Sigmoid colon (tissue), 7 donors: Measurements from ENCODE around the gene PPP2R5E. TPM values are rescaled to one million over a fixed set of nuclear protein-coding genes. Genes with fewer than 3 reads are reported as not detected.
"Not testable (repeated sequence)": the region's sequence is repeated elsewhere in the genome, so short reads cannot be mapped to it uniquely, and the experiment has no call there.

Experiments
- DNase-seq: peaks from one replicate; pipeline ENCODE4 v3.0.0-alpha.2; 2019
- H3K27ac ChIP-seq, 4 donors: fragments of 200-600 bp; sonication (generic); one replicate each; pipeline ENCODE4 v1.5.1; 2016 to 2019; ENCODE audit warnings: mild to moderate bottlenecking in 1 of 4
- H3K27me3 ChIP-seq, 3 donors: fragments of 200-600 bp; sonication (generic); one replicate each; pipeline ENCODE4 v1.5.1; 2019; ENCODE audit warnings: mild to moderate bottlenecking in 1 of 3
- H3K36me3 ChIP-seq, 4 donors: fragments of 200-600 bp; sonication (generic); one replicate each; pipeline ENCODE4 v1.5.1; 2016 to 2019
- H3K4me1 ChIP-seq, 4 donors: fragments of 200-600 bp; sonication (generic); one replicate each; pipeline ENCODE4 v1.5.1; 2017 to 2019
- H3K4me3 ChIP-seq, 4 donors: fragments of 200-600 bp; sonication (generic); one replicate each; pipeline ENCODE4 v1.5.1; 2017 to 2019; ENCODE audit warnings: mild to moderate bottlenecking in 2 of 4, moderate library complexity in 1 of 4
- H3K9me3 ChIP-seq, 4 donors: fragments of 200-600 bp in 3 of 4; sonication (generic) in 3 of 4; one replicate each; pipeline versions ENCODE4 v1.5.1 to v1.6.1; 2013 to 2019
- CTCF ChIP-seq, 4 experiments: fragments of 450-650 bp in 3 of 4; fragments of 200-600 bp in 1 of 4; IDR thresholded peaks; one replicate each; pipeline ENCODE4 v1.5.1; 2016 to 2019; ENCODE audit warnings: antibody characterized with exemption in 4 of 4, mild to moderate bottlenecking in 3 of 4, moderate library complexity in 2 of 4
- EP300 ChIP-seq, 4 donors: sonication (generic); formaldehyde crosslinking; IDR thresholded peaks; one replicate each; pipeline ENCODE4 v1.6.1; 2017; ENCODE audit warnings: antibody characterized with exemption in 4 of 4
- POLR2A ChIP-seq, 2 donors: fragments of 450-650 bp; IDR thresholded peaks; one replicate each; pipeline ENCODE4 v1.6.1; 2016; ENCODE audit warnings: antibody characterized with exemption in 2 of 2, mild to moderate bottlenecking in 2 of 2, moderate library complexity in 2 of 2
- POLR2AphosphoS5 ChIP-seq, 4 donors: sonication (generic); formaldehyde crosslinking; IDR thresholded peaks; one replicate each; pipeline ENCODE4 v1.6.1; 2017; ENCODE audit warnings: antibody characterized with exemption in 4 of 4
- WGBS, 2 donors: extraction: QIAGEN DNeasy Blood & Tissue Kit; methylation state at CpG; one replicate each; pipeline ENCODE4 v1.1.7; 2013; 5-methylcytosine and 5-hydroxymethylcytosine counted together
- intact Hi-C: fragments of 100-400 bp; cut with DNase I; formaldehyde crosslinking; loops from one replicate; pipeline ENCODE4 v1.15.1; 2023
- polyA plus RNA-seq, 3 donors: library from polyadenylated mRNA; stranded (reverse); fragments of 200-250 nt; gene quantifications; one replicate each; pipeline ENCODE4 v1.2.3, GENCODE V29; 2013
- total RNA-seq, 4 donors: library from RNA; depleted of rRNA; stranded (reverse); fragments of >200 nt; gene quantifications; one replicate each; pipeline ENCODE4 v1.1.0, GENCODE V29; 2016
- donor health status: healthy with polysubstance abuse.
- donor health status: Bipolar disorder and iron deficiency.
- donor health status: healthy.

The PPP2R5E gene
- total RNA-seq: 10 to 100 TPM; 23.7 to 28.9 (median 25.4) TPM
- polyA plus RNA-seq: 10 to 100 TPM; 10.8 to 14.5 (median 13.2) TPM

- Histone ChIP-seq H3K27ac (peak within 1 kb of the TSS; percentile 86 to 97 (median 96)), H3K9me3 (no peaks in the 10 kb centered on the region), H3K4me1 (peaks cover 0 to 34% (median 19%) of the 10 kb centered on the region in 4 donors), H3K27me3 (no peaks in the 10 kb centered on the region), H3K4me3 (peak within 1 kb of the TSS; percentile 72 to 100 (median 94)), H3K36me3 (peaks cover 0 to 14% (median 5%) of the 10 kb centered on the region in 4 donors)
- DNase-seq: peak; percentile 99
- TF ChIP-seq CTCF (IDR thresholded peaks at IDR 0.05) (no peak), POLR2AphosphoS5 (IDR thresholded peaks at IDR 0.05) (peak; percentile 79 to 92 (median 89)), EP300 (IDR thresholded peaks at IDR 0.05) (no peak), POLR2A (IDR thresholded peaks at IDR 0.05) (peak; percentile 66 to 74)
- intact Hi-C loops: loop anchor here (1.0 to 5.0 kb wide), 6 partner anchors 51 to 184 kb away; partner anchors contain the start of gene SGPP1
- WGBS, 2 donors: 0% methylated on average over 78 of the region's 78 CpGs
Observed at GRCh38 chr14:63543000-63543825, at the start of gene PPP2R5E. PPP2R5E (minus strand) TSS chr14:63543377; CDS start chr14:63539685, 3,692 bp downstream.

- WGBS, 2 donors: 91 to 93% methylated on average over 8 of the region's 8 CpGs
- H3K36me3 ChIP-seq, H3K27ac ChIP-seq, intact Hi-C loops, H3K4me3 ChIP-seq, H3K27me3 ChIP-seq, DNase-seq, H3K9me3 ChIP-seq, H3K4me1 ChIP-seq: not testable (repeated sequence)
Observed at GRCh38 chr14:63583046-63583445, 39.9 kb upstream of the PPP2R5E start.

- WGBS, 2 donors: 33 to 59% methylated on average over 4 of the region's 4 CpGs
- DNase-seq: no peak
- intact Hi-C loops: no loop called here
- H3K9me3 ChIP-seq: no peaks in the 10 kb centered on the region
- H3K36me3 ChIP-seq: no peaks in the 10 kb centered on the region
- H3K4me1 ChIP-seq: no peaks in the 10 kb centered on the region
- no peaks in the 10 kb centered on the region for H3K27me3 ChIP-seq
- no peak overlapping the region for H3K4me3 ChIP-seq
- TF ChIP-seq EP300 (IDR thresholded peaks at IDR 0.05) (no peak), POLR2AphosphoS5 (IDR thresholded peaks at IDR 0.05) (no peak), POLR2A (IDR thresholded peaks at IDR 0.05) (no peak), CTCF (IDR thresholded peaks at IDR 0.05) (no peak)
- no peak overlapping the region for H3K27ac ChIP-seq
Observed at GRCh38 chr14:63581491-63581890, 38.3 kb upstream of the PPP2R5E start.

GRCh38 chr14:63578300-63578699, 35.1 kb upstream of the PPP2R5E start:
- Histone ChIP-seq H3K27ac (no peak overlapping the region), H3K4me3 (no peak overlapping the region), H3K36me3 (no peaks in the 10 kb centered on the region), H3K9me3 (no peaks in the 10 kb centered on the region), H3K27me3 (no peaks in the 10 kb centered on the region), H3K4me1 (no peaks in the 10 kb centered on the region)
- 92 to 97% methylated on average over 1 of the region's 1 CpG for WGBS, 2 donors
- TF ChIP-seq POLR2A (IDR thresholded peaks at IDR 0.05) (no peak), EP300 (IDR thresholded peaks at IDR 0.05) (no peak), CTCF (IDR thresholded peaks at IDR 0.05) (no peak), POLR2AphosphoS5 (IDR thresholded peaks at IDR 0.05) (no peak)
- DNase-seq: no peak
- intact Hi-C loops: no loop called here

GRCh38 chr14:63573581-63573980, 30.4 kb upstream of the PPP2R5E start:
- DNase-seq: no peak
- Histone ChIP-seq H3K36me3 (no peaks in the 10 kb centered on the region), H3K9me3 (no peaks in the 10 kb centered on the region), H3K4me1 (no peaks in the 10 kb centered on the region), H3K4me3 (no peak overlapping the region), H3K27me3 (no peaks in the 10 kb centered on the region), H3K27ac (no peak overlapping the region)
- 64 to 68% methylated on average over 4 of the region's 4 CpGs for WGBS, 2 donors
- TF ChIP-seq POLR2A (IDR thresholded peaks at IDR 0.05) (no peak), CTCF (IDR thresholded peaks at IDR 0.05) (no peak), POLR2AphosphoS5 (IDR thresholded peaks at IDR 0.05) (no peak), EP300 (IDR thresholded peaks at IDR 0.05) (no peak)
- intact Hi-C loops: no loop called here
